Mesothelial cell of epicardium (in vitro differentiated cells): ENCODE measurements around the gene ACKR4. TPM values are rescaled to one million over a fixed set of nuclear protein-coding genes. Genes with fewer than 3 reads are reported as not detected.
"Not testable (repeated sequence)": the region's sequence is repeated elsewhere in the genome, so short reads cannot be mapped to it uniquely, and the experiment has no call there.

Source experiments
- DNase-seq, 2 experiments: peaks; one replicate each; pipeline ENCODE4 v3.0.0; 2021; ENCODE audit warnings: low spot score in 2 of 2; ENCODE audit not compliant: unreplicated experiment in 2 of 2
- H3K27ac Mint-ChIP-seq: 2 replicates; pipeline ENCODE4 v1.8.0; 2021; ENCODE audit warnings: mixed read lengths
- H3K27me3 Mint-ChIP-seq: 2 replicates; pipeline ENCODE4 v1.8.0; 2021; ENCODE audit warnings: low read depth, mixed read lengths
- H3K36me3 Mint-ChIP-seq: 2 replicates; pipeline ENCODE4 v1.8.0; 2021; ENCODE audit warnings: mixed read lengths
- H3K4me1 Mint-ChIP-seq: 2 replicates; pipeline ENCODE4 v1.8.0; 2021; ENCODE audit warnings: mixed read lengths
- H3K4me3 Mint-ChIP-seq: 2 replicates; pipeline ENCODE4 v1.8.0; 2021; ENCODE audit warnings: mild to moderate bottlenecking, moderate library complexity, mixed read lengths
- H3K9me3 Mint-ChIP-seq: 2 replicates; pipeline ENCODE4 v1.8.0; 2021; ENCODE audit warnings: mixed read lengths
- total RNA-seq: library from RNA; stranded (reverse); gene quantifications from 3 replicates; pipeline ENCODE4 v1.2.1, GENCODE V29; 2021
- TF ChIP-seq, protein P1 (sequence below): fragments of 200-600 bp; sonication (generic); IDR thresholded peaks from one replicate; pipeline ENCODE4 v1.5.0; 2021; ENCODE audit warnings: antibody characterized with exemption; ENCODE audit not compliant: unreplicated experiment

The ACKR4 gene
- total RNA-seq, 1 donor from 2014 or later: 0.13 TPM

DNA sequence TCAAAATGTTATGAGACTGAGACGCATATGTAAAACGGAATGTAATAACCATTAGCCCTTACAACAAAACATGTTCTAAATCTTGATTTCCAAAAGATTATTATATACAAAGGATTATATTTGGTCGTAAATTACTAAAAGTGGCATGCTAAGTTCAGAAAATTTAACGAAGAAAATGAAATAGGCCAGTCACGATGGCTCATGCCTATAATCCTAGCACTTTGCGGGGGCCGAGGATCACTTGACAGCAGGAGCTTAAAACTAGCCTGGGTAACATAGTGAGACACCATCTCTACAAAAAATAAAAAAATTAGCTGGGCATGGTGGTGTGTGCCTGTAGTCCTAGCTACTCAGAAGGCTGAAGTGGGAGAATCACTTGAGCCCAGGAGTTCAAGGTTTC is 33.5 kb downstream of the ACKR4 start:
- H3K4me1 Mint-ChIP-seq: peaks cover 3% of the 10 kb centered on the region
- no peaks in the 10 kb centered on the region for H3K27me3 Mint-ChIP-seq
- TF ChIP-seq, protein P1, sequence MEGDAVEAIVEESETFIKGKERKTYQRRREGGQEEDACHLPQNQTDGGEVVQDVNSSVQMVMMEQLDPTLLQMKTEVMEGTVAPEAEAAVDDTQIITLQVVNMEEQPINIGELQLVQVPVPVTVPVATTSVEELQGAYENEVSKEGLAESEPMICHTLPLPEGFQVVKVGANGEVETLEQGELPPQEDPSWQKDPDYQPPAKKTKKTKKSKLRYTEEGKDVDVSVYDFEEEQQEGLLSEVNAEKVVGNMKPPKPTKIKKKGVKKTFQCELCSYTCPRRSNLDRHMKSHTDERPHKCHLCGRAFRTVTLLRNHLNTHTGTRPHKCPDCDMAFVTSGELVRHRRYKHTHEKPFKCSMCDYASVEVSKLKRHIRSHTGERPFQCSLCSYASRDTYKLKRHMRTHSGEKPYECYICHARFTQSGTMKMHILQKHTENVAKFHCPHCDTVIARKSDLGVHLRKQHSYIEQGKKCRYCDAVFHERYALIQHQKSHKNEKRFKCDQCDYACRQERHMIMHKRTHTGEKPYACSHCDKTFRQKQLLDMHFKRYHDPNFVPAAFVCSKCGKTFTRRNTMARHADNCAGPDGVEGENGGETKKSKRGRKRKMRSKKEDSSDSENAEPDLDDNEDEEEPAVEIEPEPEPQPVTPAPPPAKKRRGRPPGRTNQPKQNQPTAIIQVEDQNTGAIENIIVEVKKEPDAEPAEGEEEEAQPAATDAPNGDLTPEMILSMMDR: no peak
- H3K27ac Mint-ChIP-seq: no peak overlapping the region
- H3K36me3 Mint-ChIP-seq: peaks cover 16% of the 10 kb centered on the region
- no peaks in the 10 kb centered on the region for H3K9me3 Mint-ChIP-seq
- H3K4me3 Mint-ChIP-seq: no peak overlapping the region
- no peak for DNase-seq

DNA sequence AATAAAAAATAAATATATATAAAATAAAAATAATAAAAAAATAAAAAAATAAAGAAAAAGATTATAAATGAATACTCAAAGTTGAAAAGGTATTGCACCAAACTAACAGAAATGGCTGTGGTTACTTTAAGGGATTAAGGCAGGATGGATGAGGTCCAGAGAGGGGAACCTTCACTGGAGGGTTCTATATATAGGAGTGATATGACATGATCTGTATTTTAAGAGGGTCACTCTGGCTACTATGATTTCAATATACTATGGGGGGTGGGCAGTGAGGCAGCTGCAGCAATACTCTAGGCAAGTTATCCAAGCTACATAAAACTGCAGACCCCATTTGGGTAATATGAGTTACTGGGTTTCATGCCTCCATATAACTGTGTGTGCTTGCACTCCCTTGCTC is 38.0 kb downstream of the ACKR4 start:
- H3K4me3 Mint-ChIP-seq: no peak overlapping the region
- H3K27me3 Mint-ChIP-seq: no peaks in the 10 kb centered on the region

DNA sequence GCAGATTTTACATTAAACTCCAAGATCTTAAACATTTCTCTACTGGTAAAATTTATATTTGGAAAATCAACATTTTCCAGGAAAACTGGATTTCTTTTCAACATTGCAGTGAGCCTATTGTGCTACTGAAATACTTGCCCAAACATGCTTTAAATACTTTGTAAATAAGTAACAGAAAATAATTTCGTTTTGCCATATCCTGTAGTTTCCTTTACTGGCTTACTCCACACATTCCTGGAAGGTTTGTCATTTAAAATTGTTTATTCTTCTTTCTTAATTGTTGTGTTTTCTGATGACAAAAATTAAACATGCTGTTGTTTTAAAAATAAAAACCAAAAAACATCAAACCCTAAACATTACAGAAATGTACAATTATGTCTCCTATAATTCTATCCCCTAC is 40.5 kb downstream of the ACKR4 start:
- DNase-seq: no peak

More for the DNA sequence above, 38.0 kb downstream of the ACKR4 start:
- peaks cover 7% of the 10 kb centered on the region for H3K36me3 Mint-ChIP-seq
- no peaks in the 10 kb centered on the region for H3K9me3 Mint-ChIP-seq
- TF ChIP-seq, protein P1: no peak
- no peak overlapping the region for H3K27ac Mint-ChIP-seq
- DNase-seq: no peak
- peaks cover 2% of the 10 kb centered on the region for H3K4me1 Mint-ChIP-seq

DNA sequence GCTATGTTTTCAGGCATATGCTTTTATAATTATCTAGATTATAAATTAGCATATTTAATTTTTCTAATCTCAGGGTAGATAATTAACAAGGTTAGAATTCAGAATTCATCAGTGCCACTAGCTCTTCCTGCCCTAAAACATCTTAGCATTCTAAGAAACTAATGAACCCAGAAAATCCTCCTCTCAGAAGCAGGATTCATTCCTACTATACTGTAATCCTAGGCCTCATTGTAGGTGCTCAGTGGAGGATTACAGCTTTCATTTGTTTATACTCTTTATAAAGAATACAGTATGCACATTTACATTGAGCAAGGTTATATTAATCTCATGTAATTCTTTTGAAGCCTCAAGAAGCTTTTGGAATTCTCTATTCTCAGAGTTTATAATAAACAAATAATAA is 41.6 kb downstream of the ACKR4 start:
- H3K27ac Mint-ChIP-seq: no peak overlapping the region
- H3K9me3 Mint-ChIP-seq: no peaks in the 10 kb centered on the region
- H3K36me3 Mint-ChIP-seq: peaks cover 7% of the 10 kb centered on the region
- H3K27me3 Mint-ChIP-seq: no peaks in the 10 kb centered on the region
- TF ChIP-seq, protein P1: no peak
- no peaks in the 10 kb centered on the region for H3K4me1 Mint-ChIP-seq
- H3K4me3 Mint-ChIP-seq: no peak overlapping the region
- DNase-seq: no peak

More for the DNA sequence above, 40.5 kb downstream of the ACKR4 start:
- no peak overlapping the region for H3K27ac Mint-ChIP-seq
- no peaks in the 10 kb centered on the region for H3K4me1 Mint-ChIP-seq
- H3K27me3 Mint-ChIP-seq: no peaks in the 10 kb centered on the region
- TF ChIP-seq, protein P1: no peak
- H3K9me3 Mint-ChIP-seq: no peaks in the 10 kb centered on the region
- H3K36me3 Mint-ChIP-seq: peaks cover 7% of the 10 kb centered on the region
- no peak overlapping the region for H3K4me3 Mint-ChIP-seq

DNA sequence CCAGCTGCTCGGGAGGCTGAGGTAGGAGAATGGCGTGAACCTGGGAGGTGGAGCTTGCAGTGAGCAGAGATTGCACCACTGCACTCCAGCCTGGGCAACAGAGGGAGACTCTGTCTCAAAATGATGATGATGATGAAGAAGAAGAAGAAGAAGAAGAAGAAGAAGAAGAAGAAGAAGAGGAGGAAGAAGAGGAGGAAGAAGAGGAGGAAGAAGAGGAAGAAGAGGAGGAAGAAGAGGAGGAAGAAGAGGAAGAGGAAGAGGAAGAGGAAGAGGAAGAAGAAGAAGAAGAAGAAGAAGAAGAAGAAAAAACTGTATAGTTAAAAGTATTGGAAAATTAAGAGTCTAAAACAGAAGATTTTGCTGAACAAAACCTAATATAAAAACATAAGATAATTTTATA is 44.4 kb downstream of the ACKR4 start:
- not testable (repeated sequence) for DNase-seq, H3K27ac Mint-ChIP-seq, H3K9me3 Mint-ChIP-seq, H3K4me1 Mint-ChIP-seq, H3K27me3 Mint-ChIP-seq, H3K4me3 Mint-ChIP-seq, H3K36me3 Mint-ChIP-seq

DNA sequence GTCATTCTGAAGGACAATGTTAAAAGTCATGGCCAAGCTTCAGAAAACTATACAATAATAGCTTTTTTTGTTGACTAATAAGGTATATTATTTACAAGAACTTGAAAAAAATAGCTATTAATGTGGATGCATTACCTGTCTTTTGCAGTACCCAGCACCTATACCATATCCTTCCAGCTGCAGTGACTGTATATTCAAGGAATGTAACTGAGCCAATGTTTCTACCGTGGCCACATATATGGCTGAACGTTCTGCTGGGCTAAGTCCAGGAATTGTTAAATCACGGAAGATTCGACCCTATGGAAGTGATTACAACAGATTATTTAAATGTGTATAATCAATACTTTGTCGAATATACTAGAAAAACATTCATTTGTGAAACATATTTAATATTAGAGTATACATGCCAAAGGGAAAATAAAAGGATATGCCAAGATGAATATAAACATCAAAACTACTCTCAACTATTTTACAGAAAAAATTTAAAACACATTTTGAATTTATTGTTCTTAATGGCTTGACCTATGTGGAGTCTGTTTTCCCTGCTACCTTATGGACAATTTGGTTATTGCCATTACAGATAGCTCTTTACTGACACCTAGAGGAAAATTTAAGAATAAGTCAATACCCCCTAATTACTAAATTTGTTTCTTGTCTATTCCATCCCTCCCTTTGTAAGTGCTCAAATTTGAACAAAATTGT is 44.9 kb downstream of the ACKR4 start:
- Mint-ChIP-seq H3K4me1 (no peaks in the 10 kb centered on the region), H3K27ac (no peak overlapping the region), H3K4me3 (no peak overlapping the region), H3K27me3 (no peaks in the 10 kb centered on the region), H3K36me3 (peaks cover 3% of the 10 kb centered on the region), H3K9me3 (no peaks in the 10 kb centered on the region)
- TF ChIP-seq, protein P1: peak; percentile 72
- no peak for DNase-seq
